GM12873 (cell line): ENCODE data around the gene IFIT3.

Experiments used
- CTCF ChIP-seq: IDR thresholded peaks from 2 replicates; pipeline ENCODE4 v1.5.1; 2012; ENCODE audit warnings: low read depth, mild to moderate bottlenecking, moderate library complexity, low read length, control low read depth; ENCODE audit not compliant: insufficient read depth; ENCODE audit errors: missing control alignments

IFIT3 gene

GRCh38 chr10:89304925-89305324 lies 22.9 kb upstream of the IFIT3 start:
- TF ChIP-seq CTCF, result no peak

- TF ChIP-seq CTCF, result no peak
Observed at GRCh38 chr10:89305766-89306433, 21.9 kb upstream of the IFIT3 start.

- TF ChIP-seq CTCF, result no peak
Observed at GRCh38 chr10:89306434-89307268, 21.1 kb upstream of the IFIT3 start.

GRCh38 chr10:89307269-89307577 lies 20.6 kb upstream of the IFIT3 start:
- no peak for TF ChIP-seq CTCF

- no peak for TF ChIP-seq CTCF
Observed at GRCh38 chr10:89308266-89308665, 19.5 kb upstream of the IFIT3 start.

GRCh38 chr10:89308736-89309135 lies 19.1 kb upstream of the IFIT3 start:
- no peak for TF ChIP-seq CTCF

- TF ChIP-seq CTCF, result no peak
Observed at GRCh38 chr10:89309156-89310055, 18.4 kb upstream of the IFIT3 start.
